Esophagus (tissue), 2 donors: Measurements from ENCODE around the gene PNRC1. TPM values are rescaled to one million over a fixed set of nuclear protein-coding genes. Genes with fewer than 3 reads are reported as not detected.
"Not testable (repeated sequence)": the region's sequence is repeated elsewhere in the genome, so short reads cannot be mapped to it uniquely, and the experiment has no call there.

Experiments
- H3K27ac ChIP-seq, 2 donors: one replicate each; pipeline ENCODE4 v1.5.1; 2013; ENCODE audit warnings: low read depth in 2 of 2, mild to moderate bottlenecking in 2 of 2, inconsistent platforms in 1 of 2, low read length in 1 of 2, moderate library complexity in 1 of 2
- H3K27me3 ChIP-seq, 2 donors: one replicate each; pipeline ENCODE4 v1.6.1; 2013; ENCODE audit warnings: low read length in 2 of 2, control low read depth in 1 of 2, mild to moderate bottlenecking in 1 of 2; ENCODE audit not compliant: insufficient read depth in 2 of 2, control insufficient read depth in 1 of 2
- H3K36me3 ChIP-seq, 2 donors: one replicate each; pipeline ENCODE4 v1.6.1; 2013; ENCODE audit warnings: low read length in 1 of 2; ENCODE audit not compliant: control insufficient read depth in 2 of 2, insufficient read depth in 2 of 2
- H3K4me1 ChIP-seq, 2 donors: one replicate each; pipeline ENCODE4 v1.6.1; 2013; ENCODE audit warnings: low read length in 1 of 2; ENCODE audit not compliant: control insufficient read depth in 2 of 2, insufficient read depth in 2 of 2
- H3K4me3 ChIP-seq, 2 donors: one replicate each; pipeline ENCODE4 v1.5.1; 2013; ENCODE audit warnings: low read length in 2 of 2, mild to moderate bottlenecking in 2 of 2, low read depth in 1 of 2, moderate library complexity in 1 of 2
- H3K9me3 ChIP-seq, 2 donors: one replicate each; pipeline ENCODE4 v1.6.1; 2013; ENCODE audit warnings: mild to moderate bottlenecking in 2 of 2, low read depth in 1 of 2, low read length in 1 of 2, moderate library complexity in 1 of 2; ENCODE audit not compliant: control insufficient read depth in 2 of 2, insufficient read depth in 1 of 2
- WGBS, 2 donors: extraction: QIAGEN DNeasy Blood & Tissue Kit; methylation state at CpG; one replicate each; pipeline ENCODE4 v1.1.7; 2013; 5-methylcytosine and 5-hydroxymethylcytosine counted together
- polyA plus RNA-seq, 2 donors: library from polyadenylated mRNA; stranded (reverse); fragments of 200-250 nt; gene quantifications; one replicate each; pipeline ENCODE4 v1.2.3, GENCODE V29; 2013
- donor health status: healthy with polysubstance abuse.
- donor health status: Bipolar disorder and iron deficiency.

The PNRC1 gene
- polyA plus RNA-seq, 2 donors: 29.9 to 30.3 TPM

DNA sequence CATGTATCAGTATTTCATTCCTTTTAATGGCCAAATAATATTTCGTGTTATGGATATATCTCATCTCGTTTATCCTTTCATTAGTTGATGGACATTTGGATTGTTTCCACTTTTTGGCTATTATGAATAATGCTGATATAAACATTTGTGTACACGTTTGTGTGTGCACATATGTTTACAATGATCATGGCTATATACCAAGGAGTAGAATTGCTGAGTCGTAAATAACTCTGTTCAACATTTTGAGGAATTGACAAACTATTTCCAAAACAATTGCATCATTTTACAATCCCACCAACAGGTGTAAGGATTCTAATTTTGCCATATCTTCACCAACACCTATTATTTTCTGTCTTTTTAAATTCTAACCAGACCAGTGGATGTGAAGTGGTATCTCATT is 26.3 kb upstream of the PNRC1 start:
- Histone ChIP-seq H3K27ac (no peak overlapping the region), H3K4me1 (no peaks in the 10 kb centered on the region), H3K4me3 (no peak overlapping the region), H3K27me3 (no peaks in the 10 kb centered on the region), H3K36me3 (no peaks in the 10 kb centered on the region), H3K9me3 (no peaks in the 10 kb centered on the region)
- WGBS, 2 donors: 91 to 93% methylated on average over 4 of the region's 4 CpGs

DNA sequence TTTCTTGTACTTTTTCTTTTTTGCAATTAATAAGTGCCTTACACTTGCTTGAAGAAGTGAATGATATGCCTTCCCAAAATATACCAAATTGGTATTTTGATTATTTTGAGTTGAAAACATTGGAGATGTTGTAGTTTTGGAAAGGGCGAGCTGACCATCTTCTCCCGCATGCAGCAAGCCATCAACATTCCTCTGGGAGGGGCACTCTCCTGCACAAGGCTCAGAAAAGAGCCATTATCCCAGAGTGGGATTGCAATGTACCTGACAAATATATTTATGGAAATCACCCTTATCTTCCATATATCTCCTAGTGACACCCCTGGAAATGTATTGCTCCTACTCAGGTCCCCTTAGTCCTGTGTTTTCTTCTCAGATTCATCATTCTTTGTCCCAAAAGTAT is 22.8 kb upstream of the PNRC1 start:
- Histone ChIP-seq H3K4me3 (no peak overlapping the region), H3K27ac (no peak overlapping the region), H3K4me1 (no peaks in the 10 kb centered on the region), H3K36me3 (no peaks in the 10 kb centered on the region), H3K9me3 (no peaks in the 10 kb centered on the region), H3K27me3 (no peaks in the 10 kb centered on the region)
- 87 to 93% methylated on average over 2 of the region's 2 CpGs for WGBS, 2 donors

- no peaks in the 10 kb centered on the region for H3K9me3 ChIP-seq
- 51 to 56% methylated on average over 5 of the region's 5 CpGs for WGBS, 2 donors
- H3K36me3 ChIP-seq: no peaks in the 10 kb centered on the region
- H3K27ac ChIP-seq: no peak overlapping the region
- H3K4me1 ChIP-seq: no peaks in the 10 kb centered on the region
- no peak overlapping the region for H3K4me3 ChIP-seq
- no peaks in the 10 kb centered on the region for H3K27me3 ChIP-seq
Observed at GRCh38 chr6:89058627-89059026, 21.9 kb upstream of the PNRC1 start.

GRCh38 chr6:89059227-89059626 is 21.3 kb upstream of the PNRC1 start:
- Histone ChIP-seq H3K4me3 (no peak overlapping the region), H3K27me3 (no peaks in the 10 kb centered on the region), H3K36me3 (no peaks in the 10 kb centered on the region), H3K9me3 (no peaks in the 10 kb centered on the region), H3K4me1 (no peaks in the 10 kb centered on the region), H3K27ac (no peak overlapping the region)
- WGBS, 2 donors: 95 to 97% methylated on average over 12 of the region's 12 CpGs

DNA sequence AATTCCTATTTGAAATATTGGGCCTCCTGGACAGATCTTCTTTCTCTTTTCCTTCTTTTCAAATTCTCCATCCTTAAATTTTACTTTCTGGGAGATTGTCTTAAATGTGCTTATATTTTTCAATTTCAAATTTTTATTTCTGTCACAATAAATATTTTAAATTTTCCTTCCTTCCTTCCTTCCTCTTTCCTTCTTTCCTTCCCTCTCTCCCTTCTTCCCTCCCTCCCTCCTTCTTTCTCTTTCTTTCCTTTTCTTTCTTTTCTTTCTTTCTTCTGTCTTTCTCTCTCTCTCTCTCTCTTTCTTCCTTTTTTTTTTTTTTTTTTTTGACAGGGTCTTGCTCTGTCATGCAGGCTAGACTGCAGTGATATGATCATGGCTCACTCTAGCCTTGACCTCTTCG is 16.7 kb upstream of the PNRC1 start:
- 97% methylated on average over 1 of the region's 1 CpG for WGBS, 2 donors
- H3K27ac ChIP-seq: no peak overlapping the region
- H3K27me3 ChIP-seq: no peaks in the 10 kb centered on the region
- H3K4me1 ChIP-seq: no peaks in the 10 kb centered on the region
- H3K36me3 ChIP-seq: no peaks in the 10 kb centered on the region
- no peaks in the 10 kb centered on the region for H3K9me3 ChIP-seq
- H3K4me3 ChIP-seq: no peak overlapping the region

DNA sequence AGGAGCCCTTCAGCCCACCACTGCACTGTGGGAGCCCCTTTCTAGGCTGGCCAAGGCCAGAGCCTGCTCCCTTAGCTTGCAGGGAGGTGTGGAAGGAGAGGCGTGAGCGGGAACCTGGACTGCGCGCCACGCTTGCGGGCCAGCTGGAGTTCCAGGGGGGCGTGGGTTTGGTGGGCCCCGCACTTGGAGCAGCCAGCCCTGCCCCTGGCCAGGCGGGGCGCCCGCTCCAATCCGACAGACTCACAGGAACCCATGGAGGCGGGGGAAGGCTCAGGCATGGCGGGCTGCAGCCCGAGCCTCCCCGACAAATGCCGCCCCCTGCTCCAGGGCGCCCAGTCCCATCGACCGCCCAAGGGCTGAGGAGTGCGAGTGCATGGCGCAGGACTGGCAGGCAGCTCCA is 15.6 kb upstream of the PNRC1 start:
- not testable (repeated sequence) for H3K27me3 ChIP-seq, H3K36me3 ChIP-seq, H3K4me3 ChIP-seq, H3K4me1 ChIP-seq, H3K27ac ChIP-seq, H3K9me3 ChIP-seq
- 90 to 99% methylated on average over 22 of the region's 22 CpGs for WGBS, 2 donors

DNA sequence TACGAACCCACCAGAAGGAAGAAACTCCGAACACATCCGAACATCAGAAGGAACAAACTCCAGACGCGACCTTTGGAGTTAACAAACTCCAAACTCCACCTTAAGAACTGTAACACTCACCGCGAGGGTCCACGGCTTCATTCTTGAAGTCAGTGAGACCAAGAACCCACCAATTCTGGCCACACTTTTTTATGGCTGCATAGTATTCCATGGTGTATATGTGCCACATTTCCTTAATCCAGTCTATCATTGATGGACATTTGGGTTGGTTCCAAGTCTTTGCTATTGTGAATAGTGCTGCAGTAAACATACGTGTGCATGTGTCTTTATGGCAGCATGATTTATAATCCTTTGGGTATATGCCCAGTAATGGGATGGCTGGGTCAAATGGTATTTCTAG is 14.4 kb upstream of the PNRC1 start:
- not testable (repeated sequence) for H3K9me3 ChIP-seq, H3K27me3 ChIP-seq, H3K4me1 ChIP-seq, H3K27ac ChIP-seq, H3K36me3 ChIP-seq, H3K4me3 ChIP-seq
- 92 to 98% methylated on average over 7 to 9 of the region's 9 CpGs for WGBS, 2 donors

DNA sequence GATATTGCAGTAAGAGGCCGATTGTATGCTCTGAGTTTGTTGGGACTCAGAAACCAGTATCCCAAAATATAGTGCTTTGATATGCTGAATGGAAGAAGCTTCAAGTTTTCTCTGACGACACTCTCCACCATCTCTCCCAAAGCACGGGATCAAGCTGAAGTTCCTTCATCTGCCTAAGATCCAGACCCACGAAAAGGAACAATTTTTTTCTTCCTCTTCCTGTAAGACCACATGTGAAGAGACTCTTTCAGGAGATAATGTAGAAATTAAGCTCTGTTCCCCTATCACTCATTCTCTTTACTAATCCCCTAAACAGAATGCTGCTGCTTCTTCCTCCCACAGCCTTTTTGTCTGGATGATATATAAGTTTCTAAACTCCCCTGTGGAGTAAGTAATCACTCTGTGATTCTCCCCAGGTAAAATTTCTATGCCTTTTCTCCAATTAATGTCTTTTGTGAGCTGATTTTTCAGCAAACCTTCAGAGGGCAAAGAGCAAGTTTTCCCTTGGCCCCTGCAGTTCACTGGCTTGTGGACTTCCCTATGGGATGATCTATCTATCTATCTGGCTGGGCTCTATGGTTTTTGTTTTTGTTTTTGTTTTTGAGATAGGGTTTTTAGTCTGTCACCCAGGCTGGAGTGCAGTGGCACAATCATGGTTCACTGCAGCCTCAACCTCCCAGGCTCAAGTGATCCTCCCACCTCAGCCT is 13.5 kb upstream of the PNRC1 start:
- Histone ChIP-seq H3K27me3 (no peaks in the 10 kb centered on the region), H3K27ac (no peak overlapping the region), H3K4me1 (no peaks in the 10 kb centered on the region), H3K36me3 (no peaks in the 10 kb centered on the region), H3K4me3 (no peak overlapping the region), H3K9me3 (no peaks in the 10 kb centered on the region)
- WGBS, 2 donors: 72 to 78% methylated on average over 4 of the region's 4 CpGs

- Histone ChIP-seq H3K4me3 (no peak overlapping the region), H3K9me3 (no peaks in the 10 kb centered on the region), H3K4me1 (no peaks in the 10 kb centered on the region), H3K36me3 (no peaks in the 10 kb centered on the region), H3K27me3 (no peaks in the 10 kb centered on the region), H3K27ac (peak overlapping the region in 1 of 2 donors; percentile 35)
Observed at GRCh38 chr6:89067796-89068195, 12.8 kb upstream of the PNRC1 start.

GRCh38 chr6:89068695-89069094 is 11.9 kb upstream of the PNRC1 start:
- H3K4me3 ChIP-seq: no peak overlapping the region
- 52 to 86% methylated on average over 1 of the region's 1 CpG for WGBS, 2 donors

More at GRCh38 chr6:89068695-89069094, 11.9 kb upstream of the PNRC1 start:
- H3K9me3 ChIP-seq: no peaks in the 10 kb centered on the region
- no peaks in the 10 kb centered on the region for H3K27me3 ChIP-seq
- no peak overlapping the region for H3K27ac ChIP-seq
- H3K36me3 ChIP-seq: no peaks in the 10 kb centered on the region
- H3K4me1 ChIP-seq: no peaks in the 10 kb centered on the region
